ENCODE results near the gene B9D2.
"Not testable (repeated sequence)": the region's sequence is repeated elsewhere in the genome, so short reads cannot be mapped to it uniquely, and the experiment has no call there.

Gene B9D2

GRCh38 chr19:41386442-41386841 lies 22.5 kb upstream of the B9D2 start:
- TF ChIP-seq, protein P1, sequence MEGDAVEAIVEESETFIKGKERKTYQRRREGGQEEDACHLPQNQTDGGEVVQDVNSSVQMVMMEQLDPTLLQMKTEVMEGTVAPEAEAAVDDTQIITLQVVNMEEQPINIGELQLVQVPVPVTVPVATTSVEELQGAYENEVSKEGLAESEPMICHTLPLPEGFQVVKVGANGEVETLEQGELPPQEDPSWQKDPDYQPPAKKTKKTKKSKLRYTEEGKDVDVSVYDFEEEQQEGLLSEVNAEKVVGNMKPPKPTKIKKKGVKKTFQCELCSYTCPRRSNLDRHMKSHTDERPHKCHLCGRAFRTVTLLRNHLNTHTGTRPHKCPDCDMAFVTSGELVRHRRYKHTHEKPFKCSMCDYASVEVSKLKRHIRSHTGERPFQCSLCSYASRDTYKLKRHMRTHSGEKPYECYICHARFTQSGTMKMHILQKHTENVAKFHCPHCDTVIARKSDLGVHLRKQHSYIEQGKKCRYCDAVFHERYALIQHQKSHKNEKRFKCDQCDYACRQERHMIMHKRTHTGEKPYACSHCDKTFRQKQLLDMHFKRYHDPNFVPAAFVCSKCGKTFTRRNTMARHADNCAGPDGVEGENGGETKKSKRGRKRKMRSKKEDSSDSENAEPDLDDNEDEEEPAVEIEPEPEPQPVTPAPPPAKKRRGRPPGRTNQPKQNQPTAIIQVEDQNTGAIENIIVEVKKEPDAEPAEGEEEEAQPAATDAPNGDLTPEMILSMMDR (IDR thresholded peaks at IDR 0.05) = no peak
- DNase-seq (ENCODE audit: low spot score) = no peak
- Histone ChIP-seq H3K4me3 (no peak overlapping the region), H3K27ac (no peak overlapping the region)

DNA sequence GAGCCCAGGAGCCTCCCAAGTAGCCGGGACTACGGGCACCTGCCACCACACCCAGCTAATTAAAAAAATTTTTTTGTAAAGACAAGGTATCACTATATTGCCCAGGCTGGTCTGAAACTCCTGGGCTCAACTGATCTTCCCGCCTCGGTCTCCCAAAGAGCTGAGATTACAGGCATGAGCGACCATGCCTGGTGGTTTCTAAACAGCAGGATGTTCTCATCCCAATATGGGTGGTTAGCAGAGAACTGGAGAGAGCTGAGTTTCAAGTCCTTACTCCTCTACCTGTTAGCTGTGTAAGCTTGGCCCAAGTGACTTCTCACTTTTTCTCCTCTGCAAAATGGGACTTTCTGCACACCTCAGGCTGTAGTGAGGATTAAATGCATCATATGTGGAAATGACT lies 20.4 kb upstream of the B9D2 start:
- no peak for DNase-seq (ENCODE audit: low spot score)

GRCh38 chr19:41381536-41381935 lies 17.6 kb upstream of the B9D2 start:
- H3K4me3 ChIP-seq; H3K27ac ChIP-seq; DNase-seq (ENCODE audit: low spot score): not testable (repeated sequence)

More for the DNA sequence above, 20.4 kb upstream of the B9D2 start:
- H3K27ac ChIP-seq = no peak overlapping the region
- TF ChIP-seq, protein P1 (IDR thresholded peaks at IDR 0.05) = no peak
- no peak overlapping the region for H3K4me3 ChIP-seq

DNA sequence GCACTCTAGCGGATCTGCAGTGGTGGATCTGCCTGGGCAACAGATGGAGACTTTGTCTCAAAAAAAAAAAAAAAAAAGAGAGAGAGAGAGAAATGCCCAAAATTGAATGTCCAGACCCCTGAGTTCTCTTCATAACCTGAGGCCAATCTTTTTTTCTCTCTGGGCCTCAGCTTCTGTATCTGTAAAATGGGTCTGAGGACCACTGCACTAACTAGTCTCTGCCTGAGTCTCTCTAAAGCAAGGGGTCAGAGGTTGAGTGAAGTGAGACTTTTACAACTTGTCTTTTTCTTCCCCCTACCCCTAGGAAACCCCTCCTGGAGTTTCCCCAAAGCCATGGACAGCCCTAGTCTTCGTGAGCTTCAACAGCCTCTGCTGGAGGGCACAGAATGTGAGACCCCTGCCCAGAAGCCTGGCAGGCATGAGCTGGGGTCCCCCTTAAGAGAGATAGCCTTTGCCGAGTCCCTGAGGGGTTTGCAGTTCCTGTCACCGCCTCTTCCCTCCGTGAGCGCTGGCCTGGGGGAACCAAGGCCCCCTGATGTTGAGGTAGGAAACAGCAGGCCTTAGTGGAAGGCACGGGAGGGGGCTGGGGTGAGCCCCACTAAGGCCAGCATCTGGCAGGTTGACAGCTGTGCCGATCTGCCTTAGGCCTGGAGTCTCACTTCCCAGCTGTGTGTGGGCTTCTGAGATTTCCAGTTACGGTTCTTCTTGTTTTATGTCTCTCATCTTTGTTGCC lies 14.2 kb upstream of the B9D2 start:
- TF ChIP-seq, protein P1 (IDR thresholded peaks at IDR 0.05) = no peak
- no peak overlapping the region for H3K27ac ChIP-seq
- no peak overlapping the region for H3K4me3 ChIP-seq
- no peak for DNase-seq (ENCODE audit: low spot score)

- peak overlapping the region; percentile 87 for H3K4me3 ChIP-seq
- DNase-seq (ENCODE audit: low spot score) = no peak
- peak overlapping the region; percentile 57 to 87 for H3K27ac ChIP-seq
- TF ChIP-seq, protein P1 (IDR thresholded peaks at IDR 0.05) = no peak
These were observed 13.0 kb upstream of the B9D2 start for GRCh38 chr19:41376998-41377365.

- TF ChIP-seq, protein P1 (IDR thresholded peaks at IDR 0.05) = no peak
- DNase-seq (ENCODE audit: low spot score) = no peak
- Histone ChIP-seq H3K27ac (peak within 1 kb of the TSS; percentile 57 to 87), H3K4me3 (peak within 1 kb of the TSS; percentile 87)
These were observed 12.5 kb upstream of the B9D2 start, which contains the start of gene TMEM91 for GRCh38 chr19:41376241-41376997. TSS of gene TMEM91 (plus strand) at chr19:41376533. CDS start at chr19:41378310, 1,777 bp downstream.

- H3K27ac ChIP-seq = peak overlapping the region in 1 of 2 donors; percentile 60
These were observed 10.0 kb upstream of the B9D2 start for GRCh38 chr19:41373993-41374392.

More at GRCh38 chr19:41373993-41374392, 10.0 kb upstream of the B9D2 start:
- peak; percentile 87 for DNase-seq (ENCODE audit: low spot score)
- no peak overlapping the region for H3K4me3 ChIP-seq
- TF ChIP-seq, protein P1 (IDR thresholded peaks at IDR 0.05) = no peak
